GM18499 (cell line): ENCODE data around the gene RNU5B-1.

Source experiments
- ATAC-seq: cut with Tn5 transposase; IDR thresholded peaks from one replicate; pipeline ENCODE4 v1.9.1; 2021; ENCODE audit warnings: moderate number of reproducible peaks; ENCODE audit not compliant: insufficient read depth, unreplicated experiment

The RNU5B-1 gene

DNA sequence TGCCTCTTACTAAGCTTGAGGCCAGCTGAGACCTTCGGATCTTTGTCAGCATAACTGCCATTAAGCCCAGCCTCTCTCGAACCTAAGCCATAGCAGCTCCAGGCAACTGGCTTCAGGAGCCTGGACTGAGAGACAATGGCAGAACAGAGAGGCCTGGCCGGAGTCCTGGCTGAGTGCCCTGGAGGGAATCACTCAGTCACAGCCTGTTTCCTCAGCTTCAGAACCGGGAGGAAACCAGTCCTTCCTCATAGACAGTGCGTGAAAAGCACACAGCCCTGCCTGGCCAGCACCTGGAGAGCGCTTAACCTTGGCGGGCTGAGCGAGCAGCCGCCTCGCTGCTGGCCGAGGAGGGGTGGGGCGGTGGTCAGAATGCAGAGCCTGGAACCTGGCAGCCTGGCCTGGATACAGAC is 21.6 kb downstream of the RNU5B-1 start:
- ATAC-seq, result no peak

DNA sequence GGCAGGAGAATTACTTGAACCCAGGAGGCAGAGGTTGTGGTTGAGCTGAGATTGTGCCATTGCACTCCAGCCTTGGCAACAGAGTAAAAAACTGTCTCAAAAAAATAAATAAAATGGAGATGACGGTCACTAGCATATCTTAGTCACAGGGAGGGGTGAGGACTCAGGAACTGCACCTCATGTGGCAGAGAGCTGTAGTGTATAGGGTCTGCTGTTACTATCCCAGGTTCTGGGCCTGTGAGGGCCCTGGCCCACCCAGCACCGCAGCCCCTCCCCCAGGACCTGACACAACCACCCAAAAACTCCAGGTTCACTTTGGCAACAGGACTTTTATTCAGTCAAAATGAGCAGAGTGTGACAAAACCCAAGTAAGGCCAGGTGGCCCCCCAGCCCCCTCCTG is 22.3 kb downstream of the RNU5B-1 start:
- ATAC-seq, result no peak

DNA sequence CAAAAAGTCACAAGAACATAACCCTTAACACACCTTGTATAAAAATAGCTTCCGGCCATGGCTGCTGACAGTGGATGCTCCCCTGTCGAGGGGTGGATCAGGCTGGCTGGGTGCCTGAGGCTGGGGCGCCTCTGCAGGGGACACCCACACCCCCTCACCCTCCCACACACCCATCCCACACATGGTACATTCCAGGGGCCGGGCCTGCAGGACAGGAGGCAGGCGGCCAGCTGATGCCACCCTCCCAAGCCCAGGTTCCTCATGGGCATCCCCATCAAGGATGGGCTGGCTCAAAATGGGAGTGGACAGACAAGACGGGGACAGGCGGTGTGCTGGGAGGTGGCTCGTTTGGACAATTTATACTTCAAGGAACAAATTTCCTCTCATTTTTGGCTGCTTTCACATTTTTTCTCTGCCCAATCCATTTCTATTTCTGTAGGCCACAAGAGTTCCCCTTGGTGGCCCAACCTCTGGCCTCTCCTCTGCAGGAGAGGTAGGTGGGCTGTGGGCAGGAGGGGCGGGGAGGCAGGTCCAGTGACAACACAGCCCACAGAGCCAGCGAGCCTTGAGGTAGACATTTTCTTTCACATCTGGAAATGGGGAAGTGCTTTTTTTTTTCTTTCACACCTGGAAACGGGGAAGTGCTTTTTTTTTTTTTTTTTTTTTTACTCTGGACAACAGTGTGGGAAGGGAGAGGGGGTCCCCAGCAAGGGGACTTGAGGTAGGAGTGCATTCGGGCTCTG is 23.3 kb downstream of the RNU5B-1 start:
- no peak for ATAC-seq

DNA sequence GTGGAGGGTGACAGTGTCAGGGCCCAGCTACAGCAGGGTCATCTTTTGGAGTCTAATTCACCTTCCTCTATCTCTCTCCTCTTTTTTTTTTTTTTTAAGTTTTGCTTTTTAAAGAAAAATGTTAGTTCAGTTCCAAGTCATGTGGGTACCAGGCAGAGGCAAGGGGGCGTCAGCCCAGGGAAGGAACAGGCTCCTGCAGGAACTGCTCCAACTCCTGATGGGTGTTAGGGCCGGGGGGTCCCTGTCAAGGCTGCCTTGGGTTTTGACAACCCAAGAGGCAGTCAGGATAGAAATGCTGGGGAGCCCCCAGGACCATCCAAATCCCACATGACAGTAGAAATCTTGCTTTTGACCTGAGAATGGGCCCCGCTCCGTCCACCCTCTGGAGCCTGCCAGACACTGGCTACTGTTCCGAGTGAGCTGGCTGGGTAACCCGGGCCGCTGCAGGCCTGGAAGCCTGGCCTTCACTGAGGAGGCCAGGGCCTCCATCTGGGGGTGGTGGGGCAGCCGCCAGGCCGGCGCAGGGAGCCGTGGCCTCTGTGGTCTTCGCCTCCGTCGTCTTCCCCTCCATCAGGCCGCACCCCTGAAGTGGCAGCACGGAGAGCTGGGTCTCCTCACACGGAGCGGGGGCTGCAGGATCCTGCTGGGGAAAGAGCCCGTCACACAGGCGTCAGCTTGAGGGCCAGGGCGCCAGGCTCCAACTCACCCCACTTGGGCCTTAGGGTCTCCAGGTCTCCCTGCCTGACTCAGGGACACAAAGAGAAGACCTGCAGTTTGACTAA is 24.2 kb downstream of the RNU5B-1 start:
- ATAC-seq, result no peak

DNA sequence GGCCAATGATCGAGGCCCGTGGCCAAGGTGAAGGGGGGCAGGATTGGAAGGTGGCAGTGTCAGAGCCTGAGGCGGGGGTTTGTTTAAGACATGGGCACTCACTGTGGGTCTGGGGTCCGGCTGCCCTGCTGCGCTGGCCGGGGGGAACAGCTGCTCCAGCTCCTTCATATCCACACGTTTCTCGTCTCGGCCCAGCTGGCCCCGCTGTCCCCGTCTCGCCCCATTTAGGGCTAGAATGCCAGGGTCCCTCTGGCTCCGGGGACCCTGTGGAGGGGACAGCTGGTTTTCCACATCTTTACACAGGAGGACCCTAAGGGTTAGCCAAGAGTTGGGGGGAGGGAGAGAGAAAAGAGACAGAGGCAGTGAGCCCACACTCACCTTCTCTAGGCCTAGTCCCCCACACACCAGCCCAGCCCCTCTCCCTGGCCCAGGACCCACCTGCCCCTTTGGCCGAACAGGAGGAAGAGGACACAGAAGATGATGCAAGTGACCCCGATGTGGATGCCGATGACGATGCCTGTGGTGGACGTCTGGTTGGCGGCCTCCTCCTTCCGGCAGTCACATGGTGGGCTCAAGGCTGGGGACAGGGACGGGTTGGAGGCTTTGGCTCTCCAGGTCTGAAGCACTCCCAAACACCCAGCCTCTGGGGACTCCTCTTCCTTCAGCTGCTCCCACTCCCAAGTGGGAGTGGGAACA is 25.0 kb downstream of the RNU5B-1 start:
- ATAC-seq, result no peak

DNA sequence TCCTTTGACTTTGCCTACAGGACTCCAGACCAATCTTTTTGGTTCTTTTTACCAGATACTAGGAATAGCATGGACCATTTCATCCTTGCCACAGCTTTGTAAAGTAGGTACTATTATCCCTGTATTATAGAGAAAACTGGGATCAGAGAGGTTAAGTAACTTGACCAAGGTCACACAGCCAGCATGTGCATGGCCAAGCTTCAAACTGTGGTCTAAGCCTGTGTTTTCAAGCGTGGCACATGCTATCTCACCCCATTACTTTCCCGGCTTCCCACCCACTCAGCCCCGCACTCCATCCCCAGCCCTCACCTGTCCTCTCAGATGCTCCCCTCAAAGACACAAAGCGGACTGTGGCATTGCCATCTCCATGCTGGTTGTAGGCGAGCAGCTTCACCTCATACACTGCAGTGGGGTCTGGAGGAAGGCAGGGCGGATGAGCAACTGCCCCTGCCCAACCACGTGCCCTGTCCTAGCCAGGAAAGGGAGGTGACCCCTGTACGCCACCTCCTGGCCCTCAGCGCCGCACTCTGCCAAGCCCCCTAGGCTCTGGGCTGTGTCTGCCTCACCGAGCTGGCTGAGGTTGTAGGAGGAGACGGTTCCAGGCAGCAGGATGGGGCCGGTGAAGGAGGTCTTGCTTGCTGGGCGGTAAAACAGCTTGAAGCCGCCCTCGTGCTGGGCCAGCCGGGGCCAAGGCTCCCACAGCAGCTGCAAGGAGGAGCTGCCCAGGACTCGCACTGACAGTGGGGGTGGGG is 25.7 kb downstream of the RNU5B-1 start:
- no peak for ATAC-seq

DNA sequence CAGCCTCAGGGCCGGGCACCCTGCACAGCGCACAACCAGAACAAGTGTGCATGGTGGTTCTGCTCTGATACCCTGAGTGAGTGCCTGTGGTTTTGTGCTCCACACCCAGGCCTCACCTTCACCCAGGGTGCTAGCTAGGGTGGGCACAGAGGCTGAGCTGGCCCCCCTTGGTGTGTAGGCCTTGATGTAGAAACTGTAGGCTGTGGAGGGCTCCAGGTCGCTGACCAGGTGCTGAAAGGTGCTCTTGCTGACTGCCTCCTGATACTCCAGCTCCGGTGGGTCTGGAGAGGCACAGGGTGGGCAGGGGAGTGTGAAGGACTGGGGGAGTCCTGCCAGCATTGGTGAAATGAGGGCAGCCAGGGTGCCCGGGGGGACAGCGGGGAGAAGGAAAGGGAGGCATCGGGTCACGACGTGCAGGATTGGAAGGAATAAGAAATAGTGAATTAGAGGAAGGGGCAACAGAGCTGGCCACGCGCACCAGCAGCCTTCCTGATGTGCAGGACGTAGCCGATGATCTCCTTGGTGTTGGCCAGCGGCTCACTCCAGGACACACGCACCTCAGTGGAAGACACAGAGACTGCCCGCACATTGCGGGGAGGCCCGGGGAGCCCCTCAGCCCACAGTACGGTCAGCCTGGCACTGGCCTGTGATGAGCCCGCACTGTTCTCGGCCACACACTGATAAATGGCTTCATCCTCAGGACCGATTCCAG is 26.6 kb downstream of the RNU5B-1 start:
- no peak for ATAC-seq

DNA sequence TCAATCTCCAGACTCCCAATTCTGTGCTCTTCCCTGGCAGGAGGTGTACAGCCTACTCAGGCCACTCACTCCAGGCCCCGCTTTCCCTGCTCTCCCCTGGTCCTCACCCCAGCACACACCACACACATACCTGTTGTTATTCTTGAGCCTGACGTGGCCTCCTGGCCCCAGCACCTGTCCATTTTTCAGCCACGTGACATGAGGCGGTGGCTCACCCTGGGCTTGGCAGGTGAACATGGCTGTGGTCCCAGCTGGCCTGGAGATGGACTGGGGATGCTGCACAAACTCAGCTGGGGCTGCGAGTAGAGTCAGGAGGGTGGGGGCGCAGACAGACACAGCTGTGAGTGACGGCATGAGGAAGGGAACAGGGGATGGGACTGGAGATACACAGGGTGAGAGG is 27.3 kb downstream of the RNU5B-1 start:
- no peak for ATAC-seq

DNA sequence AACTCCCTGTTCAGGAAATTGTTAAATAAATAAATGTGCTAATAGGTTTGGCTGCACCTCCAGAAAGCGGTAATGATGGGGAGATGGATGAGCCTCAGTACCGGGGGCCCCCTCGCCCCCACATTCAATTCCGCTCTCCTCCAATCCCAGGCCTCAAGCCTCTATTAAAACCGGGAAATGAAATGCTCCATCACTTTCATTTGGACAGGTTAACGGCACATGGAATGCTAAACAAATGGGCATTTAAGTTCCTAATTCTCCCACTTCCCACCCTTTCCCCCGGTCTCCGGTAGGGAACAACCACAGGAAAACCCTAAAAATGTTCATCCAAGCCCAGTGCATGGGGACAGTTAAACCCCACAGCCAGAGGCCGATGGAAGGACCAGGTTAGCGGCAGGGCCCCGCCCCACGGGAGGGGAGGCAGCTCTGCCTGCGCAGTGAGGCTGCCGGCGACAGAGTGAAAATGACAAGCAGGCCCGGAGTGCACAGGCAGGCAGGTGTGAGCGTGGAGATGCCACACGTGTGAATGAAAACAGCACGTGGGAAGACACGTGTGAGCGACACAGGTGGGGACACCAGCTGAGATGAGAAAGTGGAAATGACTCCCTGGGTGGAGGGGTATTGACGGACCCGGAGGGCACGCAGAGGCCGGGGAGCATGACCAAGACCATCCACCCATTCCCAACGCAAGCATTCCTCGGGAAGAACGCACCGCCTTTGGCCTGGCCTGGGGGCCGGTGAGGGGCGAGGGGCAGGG is 28.1 kb downstream of the RNU5B-1 start:
- no peak for ATAC-seq

DNA sequence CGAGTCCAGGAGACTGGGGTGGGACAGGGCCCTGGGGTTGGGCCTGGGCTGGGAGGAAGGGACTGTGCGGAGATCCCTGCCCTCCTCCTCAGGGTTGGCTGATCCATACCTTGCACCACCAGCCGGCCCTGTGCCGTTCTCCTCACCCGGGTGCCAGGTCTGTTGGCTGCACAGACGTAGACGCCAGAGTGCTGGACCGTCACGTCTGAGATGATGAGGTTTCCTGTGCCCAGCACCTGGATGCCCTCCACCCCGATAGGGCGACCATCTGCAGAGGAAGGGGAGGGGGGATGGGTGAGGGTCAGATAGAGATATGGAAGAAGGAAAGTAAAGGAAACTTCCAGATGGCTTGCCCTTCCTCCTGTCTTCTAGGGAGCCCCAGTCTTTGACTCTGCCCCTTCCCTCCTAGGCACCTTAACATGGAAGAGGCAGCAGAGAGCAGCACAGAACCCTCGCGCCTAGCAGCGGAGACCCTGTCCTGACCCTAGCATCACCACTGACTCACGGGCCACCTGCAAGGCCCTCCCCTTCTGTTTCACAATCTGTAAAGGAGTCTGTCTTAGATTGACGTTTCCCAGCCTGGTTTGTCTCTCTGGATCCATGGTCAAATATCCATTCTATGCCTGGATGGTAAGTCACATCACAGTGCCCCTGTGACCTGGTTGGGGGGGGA is 28.8 kb downstream of the RNU5B-1 start:
- no peak for ATAC-seq

DNA sequence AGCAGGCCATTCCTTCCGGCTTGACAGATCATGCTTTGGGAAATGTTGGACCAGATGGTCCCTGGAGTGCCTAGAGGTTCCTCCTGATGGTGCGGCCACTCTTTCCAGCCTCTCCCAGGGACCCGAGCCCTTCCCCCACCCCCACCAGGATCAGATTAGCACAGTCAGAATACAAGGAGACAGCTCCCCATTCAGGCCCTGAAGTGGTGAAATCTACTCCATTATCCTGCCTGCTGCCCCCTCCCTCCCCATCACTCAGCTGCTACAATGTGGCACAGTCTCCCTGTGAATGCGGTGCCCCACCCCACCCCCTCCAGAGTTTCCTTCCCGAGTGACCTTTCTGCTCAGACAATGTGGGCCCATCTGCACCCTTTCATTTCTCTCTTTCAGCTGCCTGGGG is 29.4 kb downstream of the RNU5B-1 start:
- no peak for ATAC-seq

DNA sequence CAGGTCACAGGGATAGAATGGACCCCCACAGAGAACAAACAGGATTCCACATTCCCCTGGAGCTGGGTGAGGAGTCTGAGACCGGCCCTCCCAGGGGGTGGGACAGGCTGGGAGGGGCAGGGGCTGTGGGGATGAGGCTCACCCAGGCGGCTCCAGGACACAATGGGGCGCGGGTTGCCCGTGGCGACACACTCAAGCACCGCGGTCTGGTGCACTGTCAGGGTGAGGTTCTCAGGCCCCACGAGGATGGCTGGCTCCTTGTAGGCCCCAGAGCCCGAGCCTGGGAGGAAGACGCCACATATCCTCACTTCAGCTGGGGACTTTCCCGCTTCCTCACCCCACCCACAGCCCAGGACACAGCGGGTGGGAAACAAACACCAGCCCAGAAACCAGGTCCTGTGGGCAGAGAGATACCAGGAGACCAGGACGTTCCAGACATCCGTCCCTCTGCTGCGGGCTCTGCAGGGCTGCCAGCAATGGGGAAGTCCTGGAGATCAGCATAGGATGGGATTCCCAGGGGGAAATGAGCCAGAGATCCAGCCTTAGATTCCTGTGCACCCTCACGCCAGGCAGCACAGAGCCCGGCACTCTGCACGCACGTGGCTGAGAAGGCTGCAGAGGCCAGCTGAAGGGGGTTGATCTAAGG is 30.2 kb downstream of the RNU5B-1 start:
- ATAC-seq, result no peak

DNA sequence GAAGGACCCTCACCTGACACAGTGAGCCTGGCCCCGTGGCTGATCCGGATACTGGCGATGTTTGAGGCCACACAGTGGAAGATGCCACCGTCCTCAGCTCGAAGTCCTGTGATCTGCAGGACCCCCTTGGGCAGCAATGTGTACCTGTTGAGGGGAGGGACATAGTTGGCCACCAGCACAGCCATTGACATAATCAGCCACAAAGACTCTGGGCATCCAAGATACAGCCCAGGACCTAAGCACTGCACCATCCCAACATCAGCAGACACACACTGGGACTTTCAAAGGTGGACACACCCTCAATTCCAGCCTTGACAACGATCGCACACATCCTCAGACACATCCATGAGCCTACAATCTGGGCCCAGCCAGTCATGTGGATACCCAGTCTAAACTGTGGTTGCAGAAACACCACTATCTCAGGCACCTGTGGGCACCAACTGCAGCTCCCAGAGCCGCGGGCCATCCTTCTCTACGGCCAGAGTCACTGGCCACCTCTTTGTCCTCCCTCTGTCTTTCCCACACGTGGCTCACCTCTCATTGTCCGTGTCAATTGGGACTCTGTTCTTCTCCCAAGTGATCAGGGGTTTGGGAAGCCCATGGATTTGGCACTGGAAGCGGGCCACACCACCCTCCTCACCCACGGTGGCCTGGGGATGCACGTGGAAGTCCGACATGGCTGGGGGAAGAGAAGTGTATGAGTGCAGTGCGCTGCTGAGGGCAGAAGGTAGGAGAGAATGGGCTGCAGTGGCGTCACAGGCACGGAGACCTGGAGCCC is 31.0 kb downstream of the RNU5B-1 start:
- ATAC-seq, result no peak

DNA sequence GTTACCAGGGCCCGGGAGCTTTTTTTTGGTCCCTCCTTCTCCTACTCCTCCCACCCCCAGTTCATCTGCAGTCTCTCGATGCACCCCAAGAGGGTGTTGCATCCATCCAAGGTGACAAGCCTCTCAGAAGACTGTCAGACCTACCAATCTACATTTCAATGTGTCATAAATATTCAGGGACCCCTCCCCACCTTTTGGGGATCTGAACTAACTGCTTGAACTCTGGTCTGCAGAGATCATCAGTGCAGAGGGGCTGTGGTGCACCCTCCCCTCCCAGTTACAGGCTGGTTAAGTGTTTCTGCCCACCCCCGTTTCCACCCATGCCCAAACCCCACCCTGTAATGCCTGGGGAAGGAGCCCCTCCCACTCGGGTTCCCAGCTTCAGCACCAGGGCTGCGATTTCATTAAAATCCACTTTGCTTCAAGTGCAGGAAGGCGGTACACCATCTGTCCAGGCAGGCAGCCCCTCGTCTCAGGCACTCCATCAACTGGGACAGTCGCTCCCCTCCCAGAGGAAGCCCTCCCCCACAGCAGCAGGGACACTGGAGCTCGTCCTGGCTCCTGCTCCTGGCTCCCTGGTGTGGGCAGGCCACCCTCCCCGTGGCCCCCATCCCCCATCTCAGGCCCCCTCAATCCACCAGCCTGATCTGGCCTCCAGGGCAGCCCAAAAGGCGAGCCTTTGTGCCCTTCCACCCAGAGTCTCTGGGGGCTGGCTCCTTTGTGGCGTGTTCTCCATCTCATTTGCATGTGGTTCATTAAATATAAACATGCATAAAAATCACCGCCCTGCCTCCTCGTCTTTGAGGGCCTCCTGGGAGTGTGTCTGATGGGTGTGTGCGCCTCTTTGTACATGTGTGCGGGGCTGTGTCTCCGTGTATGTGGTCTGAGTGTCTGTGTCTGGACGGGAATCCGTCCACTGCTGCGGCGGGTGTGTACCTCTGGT is 32.3 kb downstream of the RNU5B-1 start:
- no peak for ATAC-seq

DNA sequence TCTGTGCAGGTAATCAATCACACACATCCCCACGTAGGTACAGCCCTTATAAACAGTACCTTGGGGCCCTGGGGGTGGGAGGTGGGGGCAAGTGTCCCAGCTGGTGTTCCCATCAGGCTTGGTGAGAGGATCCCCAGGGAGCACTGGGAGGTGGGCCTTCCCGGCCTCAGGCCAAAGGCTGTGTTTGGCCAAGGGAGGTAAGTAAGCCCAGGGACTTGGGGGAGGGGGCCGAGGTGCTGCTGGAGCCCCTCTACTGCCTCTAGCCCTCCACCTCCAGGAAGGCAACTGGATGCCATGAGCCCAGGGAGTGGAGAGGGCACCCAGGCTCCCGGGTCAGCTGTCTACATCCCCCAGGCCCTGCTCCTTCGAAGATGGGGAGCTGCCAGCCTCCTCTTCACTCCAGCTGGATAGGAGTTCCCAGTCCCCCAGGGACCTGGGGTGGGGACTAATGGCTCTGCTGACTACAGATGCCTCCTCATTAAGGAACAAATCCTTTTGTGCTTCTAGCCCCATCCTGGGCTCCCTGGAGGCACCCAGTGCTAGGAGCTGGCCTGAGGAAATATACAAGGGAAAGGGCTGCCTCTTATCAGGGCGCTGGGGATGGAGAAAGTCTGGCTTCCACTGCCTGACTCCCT is 33.1 kb downstream of the RNU5B-1 start:
- no peak for ATAC-seq

DNA sequence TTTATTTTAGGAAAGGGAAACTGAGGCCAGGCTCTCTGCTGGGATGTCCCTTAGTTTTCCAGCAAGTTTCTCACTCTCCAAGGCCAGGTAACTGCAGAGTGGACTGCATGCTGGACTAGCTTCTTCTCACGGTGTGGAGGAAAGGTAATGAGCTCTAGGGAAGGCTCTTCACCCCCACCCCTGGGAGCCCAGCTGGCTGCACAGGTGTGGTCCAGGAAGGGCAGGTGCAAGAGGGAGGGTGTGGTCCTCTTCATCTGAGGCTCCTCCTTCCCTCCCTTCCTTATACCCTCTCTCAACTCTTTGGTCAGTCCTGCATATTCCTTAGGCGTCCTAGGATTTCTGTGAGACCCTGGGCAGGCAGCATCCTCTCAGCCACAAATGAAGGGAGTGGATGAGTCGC is 33.9 kb downstream of the RNU5B-1 start:
- ATAC-seq, result no peak
